GM19452 (cell line): ENCODE data around the gene SLIT3.
"Not testable (repeated sequence)": the region's sequence is repeated elsewhere in the genome, so short reads cannot be mapped to it uniquely, and the experiment has no call there.

ENCODE experiments used
- ATAC-seq: cut with Tn5 transposase; IDR thresholded peaks from one replicate; pipeline ENCODE4 v1.9.1; 2021; ENCODE audit not compliant: unreplicated experiment

Gene SLIT3

GRCh38 chr5:169115461-169116124 is 185.3 kb downstream of the SLIT3 start:
- ATAC-seq: no peak

- no peak for ATAC-seq
These were observed 186.4 kb downstream of the SLIT3 start for GRCh38 chr5:169114466-169115065.

- ATAC-seq: no peak
These were observed 188.9 kb downstream of the SLIT3 start for GRCh38 chr5:169112016-169112415.

- no peak for ATAC-seq
These were observed 193.8 kb downstream of the SLIT3 start for GRCh38 chr5:169106911-169107706.

- ATAC-seq: not testable (repeated sequence)
These were observed 195.4 kb downstream of the SLIT3 start for GRCh38 chr5:169105582-169105981.

- no peak for ATAC-seq
These were observed 195.9 kb downstream of the SLIT3 start for GRCh38 chr5:169104937-169105494.

GRCh38 chr5:169103586-169104181 is 197.3 kb downstream of the SLIT3 start:
- no peak for ATAC-seq

GRCh38 chr5:169101966-169102365 is 199.0 kb downstream of the SLIT3 start:
- ATAC-seq: no peak

GRCh38 chr5:169100735-169101075 is 200.2 kb downstream of the SLIT3 start:
- ATAC-seq: no peak

GRCh38 chr5:169099801-169100734 is 200.9 kb downstream of the SLIT3 start:
- ATAC-seq: no peak

GRCh38 chr5:169098331-169099121 is 202.4 kb downstream of the SLIT3 start:
- ATAC-seq: no peak

- ATAC-seq: no peak
These were observed 203.3 kb downstream of the SLIT3 start for GRCh38 chr5:169097374-169098326.

- ATAC-seq: no peak
These were observed 205.0 kb downstream of the SLIT3 start for GRCh38 chr5:169095976-169096375.

- ATAC-seq: no peak
These were observed 205.5 kb downstream of the SLIT3 start for GRCh38 chr5:169095410-169095960.

GRCh38 chr5:169094586-169095409 is 206.1 kb downstream of the SLIT3 start:
- ATAC-seq: no peak

GRCh38 chr5:169091396-169091980 is 209.5 kb downstream of the SLIT3 start:
- no peak for ATAC-seq

- no peak for ATAC-seq
These were observed 211.6 kb downstream of the SLIT3 start for GRCh38 chr5:169089343-169089742.
